Omental fat pad (tissue), 4 donors: ENCODE results near the gene CUX1. TPM values are rescaled to one million over a fixed set of nuclear protein-coding genes. Genes with fewer than 3 reads are reported as not detected.

Source experiments
- ATAC-seq: fragments of 150-250 bp; one replicate; pipeline ENCODE4 v1.9.1; 2016; ENCODE audit warnings: mild to moderate bottlenecking, moderate library complexity; ENCODE audit not compliant: low FRiP score
- DNase-seq: peaks from one replicate; pipeline ENCODE4 v3.0.0-alpha.2; 2019; ENCODE audit warnings: low spot score
- total RNA-seq, 4 donors: library from RNA; depleted of rRNA; stranded (reverse); fragments of >200 nt; gene quantifications; one replicate each; pipeline ENCODE4 v1.1.0, GENCODE V29; 2016
- TF ChIP-seq, protein P1 (sequence below), 3 donors: fragments of 450-650 bp; IDR thresholded peaks; one replicate each; pipeline ENCODE4 v1.5.1; 2016 to 2017; ENCODE audit warnings: antibody characterized with exemption in 3 of 3, mild to moderate bottlenecking in 3 of 3, moderate library complexity in 2 of 3

Gene CUX1
- total RNA-seq, 4 donors from 2014 or later = 67.6 to 141 (median 75.7) TPM

DNA sequence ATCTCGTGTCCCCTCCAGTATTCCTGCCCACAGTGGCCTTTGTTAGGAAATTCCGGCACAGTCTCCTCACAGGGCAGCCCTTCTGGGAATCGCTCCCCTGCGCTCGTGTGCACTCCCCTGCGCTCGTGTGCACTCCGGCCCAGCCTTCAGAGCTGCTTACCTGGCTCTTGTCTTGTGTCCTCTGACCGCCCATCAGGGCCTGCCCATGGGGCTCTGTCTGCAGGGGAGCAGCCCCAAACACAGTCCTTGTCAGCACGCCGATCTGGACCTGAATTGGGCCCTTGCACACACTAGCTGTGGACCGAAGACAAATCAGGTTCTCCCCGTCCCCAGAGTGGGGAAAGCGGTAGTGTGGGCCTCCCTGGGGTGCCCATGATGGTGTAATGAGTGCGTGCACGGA lies 179.4 kb downstream of the CUX1 start:
- DNase-seq = no peak
- TF ChIP-seq, protein P1, sequence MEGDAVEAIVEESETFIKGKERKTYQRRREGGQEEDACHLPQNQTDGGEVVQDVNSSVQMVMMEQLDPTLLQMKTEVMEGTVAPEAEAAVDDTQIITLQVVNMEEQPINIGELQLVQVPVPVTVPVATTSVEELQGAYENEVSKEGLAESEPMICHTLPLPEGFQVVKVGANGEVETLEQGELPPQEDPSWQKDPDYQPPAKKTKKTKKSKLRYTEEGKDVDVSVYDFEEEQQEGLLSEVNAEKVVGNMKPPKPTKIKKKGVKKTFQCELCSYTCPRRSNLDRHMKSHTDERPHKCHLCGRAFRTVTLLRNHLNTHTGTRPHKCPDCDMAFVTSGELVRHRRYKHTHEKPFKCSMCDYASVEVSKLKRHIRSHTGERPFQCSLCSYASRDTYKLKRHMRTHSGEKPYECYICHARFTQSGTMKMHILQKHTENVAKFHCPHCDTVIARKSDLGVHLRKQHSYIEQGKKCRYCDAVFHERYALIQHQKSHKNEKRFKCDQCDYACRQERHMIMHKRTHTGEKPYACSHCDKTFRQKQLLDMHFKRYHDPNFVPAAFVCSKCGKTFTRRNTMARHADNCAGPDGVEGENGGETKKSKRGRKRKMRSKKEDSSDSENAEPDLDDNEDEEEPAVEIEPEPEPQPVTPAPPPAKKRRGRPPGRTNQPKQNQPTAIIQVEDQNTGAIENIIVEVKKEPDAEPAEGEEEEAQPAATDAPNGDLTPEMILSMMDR (IDR thresholded peaks at IDR 0.05) = no peak
- no peak for ATAC-seq

DNA sequence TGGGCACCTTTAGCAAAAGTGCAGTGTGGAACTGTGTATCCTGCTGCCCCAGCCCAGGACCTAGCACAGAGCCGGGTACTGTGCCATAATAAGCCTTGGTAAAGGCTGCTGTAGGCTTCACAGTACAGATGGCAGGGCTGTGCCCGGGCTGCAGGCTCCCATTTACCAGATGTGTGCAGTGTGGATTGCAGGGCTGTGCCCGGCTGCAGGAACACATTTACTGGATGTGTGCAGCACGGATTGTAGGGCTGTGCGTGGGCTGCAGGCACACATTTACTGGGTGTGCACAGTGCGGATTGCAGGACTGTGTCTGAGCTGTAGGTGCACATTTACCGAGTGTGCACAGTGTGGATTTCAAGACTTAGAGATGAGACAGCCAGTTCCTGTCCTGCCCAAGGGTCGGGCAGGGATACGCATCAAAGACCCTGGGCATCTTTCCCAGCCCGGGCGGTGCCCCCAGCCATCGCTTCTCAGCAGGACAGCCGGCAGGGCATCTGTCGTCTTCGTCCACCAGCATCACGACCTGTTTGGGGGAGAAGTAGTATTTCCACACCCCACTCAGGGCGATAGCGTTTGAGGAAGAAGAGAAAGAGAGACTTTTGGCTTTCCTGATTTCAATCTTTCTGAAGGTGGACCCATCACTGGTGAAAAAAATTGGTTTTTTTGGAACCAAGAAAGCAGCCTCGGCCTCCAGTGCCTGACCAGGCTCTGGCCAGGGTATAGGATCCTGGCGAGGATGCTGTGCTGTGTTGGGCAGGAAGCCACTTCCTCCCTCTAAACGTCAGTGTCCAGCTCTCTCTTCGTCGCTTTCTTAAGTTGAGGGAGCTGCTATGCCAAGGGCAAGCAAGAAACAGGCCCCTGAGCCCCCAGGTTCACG lies 180.8 kb downstream of the CUX1 start:
- ATAC-seq (no peak), DNase-seq (no peak)
- TF ChIP-seq, protein P1 (IDR thresholded peaks at IDR 0.05) = no peak

DNA sequence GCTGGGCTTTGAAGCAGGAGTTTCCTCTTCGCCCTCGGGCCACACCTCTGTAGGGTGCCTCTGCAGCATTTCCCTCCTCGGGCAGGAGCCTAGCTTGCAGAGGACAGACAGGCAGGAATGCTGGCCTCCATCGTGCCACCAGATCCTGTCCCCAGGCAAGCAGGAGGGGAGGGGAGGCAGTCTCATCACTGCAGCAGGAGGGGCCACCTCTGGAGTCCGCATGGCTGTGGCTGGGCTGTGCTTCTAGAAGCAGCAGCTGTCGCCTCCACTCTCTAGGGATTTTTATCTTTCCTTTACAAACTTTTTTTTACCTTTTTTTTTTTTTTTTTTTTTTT lies 181.4 kb downstream of the CUX1 start:
- ATAC-seq (no peak), DNase-seq (no peak)
- TF ChIP-seq, protein P1 (IDR thresholded peaks at IDR 0.05) = no peak

DNA sequence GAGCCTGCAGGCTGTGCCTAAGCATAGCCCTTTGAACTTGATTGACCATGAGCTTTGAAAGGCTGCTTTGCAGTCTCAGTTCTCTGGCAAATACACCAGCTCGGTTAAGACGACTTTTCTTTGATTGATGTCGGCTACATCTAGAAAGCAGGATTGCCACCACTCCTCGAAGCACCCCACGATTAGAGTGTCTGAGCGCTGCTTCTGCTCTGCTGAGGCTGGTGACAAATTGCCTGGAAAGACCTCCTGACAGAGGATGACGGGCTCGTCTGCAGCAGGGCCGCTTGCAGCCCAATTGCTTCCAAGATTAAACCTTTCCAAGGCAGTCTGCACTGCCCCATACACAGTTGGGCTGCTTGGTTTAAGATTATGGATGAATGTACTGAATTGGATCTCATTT lies 182.0 kb downstream of the CUX1 start:
- ATAC-seq (no peak), DNase-seq (no peak)
- TF ChIP-seq, protein P1 (IDR thresholded peaks at IDR 0.05) = no peak

DNA sequence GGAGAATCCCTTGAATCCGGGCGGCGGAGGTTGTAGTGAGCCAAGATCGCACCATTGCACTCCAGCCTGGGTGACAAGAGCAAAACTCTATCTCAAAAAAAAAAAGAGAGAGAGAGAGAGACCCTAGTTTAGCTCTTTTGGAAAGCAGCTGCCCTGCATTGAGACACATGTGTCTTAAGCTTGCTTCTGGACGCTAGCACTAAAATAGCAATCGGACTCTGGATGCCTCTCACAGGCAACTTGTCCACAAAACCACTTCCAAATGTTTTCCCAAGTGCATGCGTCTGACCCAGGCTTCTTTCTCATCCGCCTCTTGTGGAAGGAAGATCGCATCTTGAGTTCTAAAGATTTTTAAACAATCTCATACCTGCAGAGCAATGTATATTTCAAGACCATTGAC lies 182.7 kb downstream of the CUX1 start:
- DNase-seq (no peak), ATAC-seq (no peak)
- TF ChIP-seq, protein P1 (IDR thresholded peaks at IDR 0.05) = no peak

DNA sequence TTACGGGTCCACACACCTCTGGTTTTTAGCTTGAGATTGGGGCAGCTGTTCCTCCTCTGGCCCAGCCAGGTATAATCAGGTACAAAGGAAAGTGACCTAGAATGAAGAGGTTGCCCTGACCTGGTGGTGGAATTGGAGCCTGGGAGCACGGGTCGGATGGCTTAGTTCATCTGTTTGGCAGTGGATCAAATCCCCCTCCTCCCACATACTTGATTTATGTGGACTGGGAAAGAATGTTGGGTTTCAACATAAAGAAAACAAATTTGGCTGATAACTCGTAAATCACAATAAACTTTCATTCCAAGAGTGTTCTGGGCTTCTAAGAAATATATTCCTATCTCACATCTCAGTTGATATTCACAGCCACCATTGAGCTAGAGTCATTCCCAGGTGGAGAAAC lies 186.8 kb downstream of the CUX1 start:
- no peak for DNase-seq

More for the DNA sequence above, 186.8 kb downstream of the CUX1 start:
- TF ChIP-seq, protein P1 (IDR thresholded peaks at IDR 0.05) = no peak
- no peak for ATAC-seq
